ENCODE data around the gene BCOR.

GRCh38 chrX:40146262-40147125, 48.7 kb upstream of the BCOR start:
- TF ChIP-seq ZFP30 (CRISPR knock-in tag; IDR thresholded peaks at IDR 0.05) = no peak
- no peak for TF ChIP-seq PPARA (CRISPR knock-in tag; IDR thresholded peaks at IDR 0.05; ENCODE audit: borderline replicate concordance)
- TF ChIP-seq TSHZ2 (CRISPR knock-in tag; IDR thresholded peaks at IDR 0.05) = no peak
- no peak for TF ChIP-seq CREB5 (CRISPR knock-in tag; IDR thresholded peaks at IDR 0.05; ENCODE audit: low read depth)
- no peak for TF ChIP-seq PATZ1 (CRISPR knock-in tag; IDR thresholded peaks at IDR 0.05; ENCODE audit: borderline replicate concordance)
- TF ChIP-seq ZNF70 (CRISPR knock-in tag; IDR thresholded peaks at IDR 0.05) = no peak
- no peak for TF ChIP-seq ARNTL (CRISPR knock-in tag; IDR thresholded peaks at IDR 0.05; ENCODE audit: borderline replicate concordance, low read depth)
- no peak for TF ChIP-seq ZFP3 (CRISPR knock-in tag; IDR thresholded peaks at IDR 0.05)
- no peak for TF ChIP-seq TCF4 (CRISPR knock-in tag; IDR thresholded peaks at IDR 0.05; ENCODE audit: borderline replicate concordance)
- no peak for TF ChIP-seq ZC3H10 (CRISPR knock-in tag; IDR thresholded peaks at IDR 0.05)
- no peak for TF ChIP-seq ZNF565 (CRISPR knock-in tag; conservative IDR thresholded peaks at IDR 0.05; ENCODE audit: low read depth)
- no peak for TF ChIP-seq GLIS3 (CRISPR knock-in tag; IDR thresholded peaks at IDR 0.05)
- TF ChIP-seq OSR1 (CRISPR knock-in tag; IDR thresholded peaks at IDR 0.05) = no peak

Measured in SK-N-SH treated with all-trans-retinoic acid at 6 μM for 48 hours (cell line).